ENCODE data around the gene KRTAP7-1. TPM values are rescaled to one million over a fixed set of nuclear protein-coding genes. Genes with fewer than 3 reads are reported as not detected.

The KRTAP7-1 gene
- total and polyA plus RNA-seq, 2 of the 8 experiments (the other 6 are each of a cell fraction or from before 2014, with no cell fraction given): not detected

DNA sequence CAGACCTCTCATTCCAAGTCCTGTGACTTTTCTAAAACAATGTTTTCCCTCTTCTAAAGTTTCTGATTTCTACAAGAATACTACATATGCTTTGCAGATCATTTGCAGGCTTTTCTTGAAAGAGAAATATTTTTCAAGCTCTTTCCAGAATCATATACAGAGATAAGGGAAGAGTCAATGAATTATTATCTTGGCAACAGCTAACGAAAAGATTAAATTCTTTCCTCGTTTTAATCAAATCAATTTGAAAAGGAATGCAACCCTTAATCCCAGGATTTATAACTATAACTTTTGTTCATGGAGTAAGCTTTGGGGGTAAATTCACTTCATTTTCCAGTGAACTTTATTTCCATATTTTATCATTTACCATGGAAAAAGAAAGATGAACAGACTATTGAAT, 45.0 kb upstream of the KRTAP7-1 start:
- Histone ChIP-seq H2BK120ac (replicated peaks; ENCODE audit: low read depth, low read length) (no peak overlapping the region), H2BK15ac (ENCODE audit: low read length) (no peak overlapping the region), H3K79me2 (ENCODE audit: control insufficient read depth in 1 of 2, insufficient read depth in 2 of 2, low read length in 2 of 2) (no peaks in the 10 kb centered on the region), H2BK5ac (ENCODE audit: low read depth, low read length) (no peak overlapping the region), H4K91ac (replicated peaks; ENCODE audit: insufficient read length, low read length) (no peak overlapping the region), H3K23me2 (ENCODE audit: low read depth, low read length) (no peaks in the 10 kb centered on the region), H3K14ac (ENCODE audit: insufficient read length) (no peak overlapping the region), H3K36me3 (ENCODE audit: control insufficient read depth in 2 of 4, insufficient read depth in 4 of 4, low read length in 3 of 4) (no peaks in the 10 kb centered on the region), H3K27ac (ENCODE audit: low read depth, low read length) (no peak overlapping the region), H2BK20ac (ENCODE audit: low read length) (no peak overlapping the region), H3K23ac (ENCODE audit: insufficient read length) (no peak overlapping the region), H3K56ac (replicated peaks; ENCODE audit: insufficient read length, low read depth, low read length) (no peak overlapping the region), H3K9ac (replicated peaks in 1 of 4; ENCODE audit: extremely low read depth in 1 of 4, low read depth in 3 of 4, low read length in 3 of 4) (no peak overlapping the region), H3K4me2 (ENCODE audit: insufficient read depth in 1 of 2, low read depth in 2 of 2, low read length in 2 of 2) (no peak overlapping the region), H3K4me1 (replicated peaks in 1 of 4; ENCODE audit: control insufficient read depth in 3 of 4, insufficient read depth in 4 of 4, low read length in 3 of 4) (no peaks in the 10 kb centered on the region), H4K5ac (ENCODE audit: insufficient read length, low read depth, low read length) (no peak overlapping the region), H3K79me1 (ENCODE audit: low read depth, low read length) (no peaks in the 10 kb centered on the region), H3K18ac (ENCODE audit: extremely low read depth, low read length) (no peak overlapping the region), H2BK12ac (ENCODE audit: low read depth, low read length) (no peak overlapping the region), H2AK5ac (ENCODE audit: low read depth, low read length) (no peak overlapping the region), H4K20me1 (replicated peaks in 1 of 2; ENCODE audit: control insufficient read depth in 1 of 2, insufficient read depth in 2 of 2, low read length in 2 of 2) (no peaks in the 10 kb centered on the region), H3K4ac (replicated peaks; ENCODE audit: insufficient read length, low read depth, low read length) (no peak overlapping the region), H3K4me3 (ENCODE audit: extremely low read depth in 1 of 4, insufficient read depth in 2 of 4, low read depth in 3 of 4, low read length in 4 of 4) (no peak overlapping the region), H2AFZ (ENCODE audit: low read length) (no peak overlapping the region), H4K8ac (ENCODE audit: extremely low read depth, insufficient read depth, low read length) (no peak overlapping the region), H3K27me3 (replicated peaks in 1 of 4; ENCODE audit: control insufficient read depth in 3 of 4, extremely low read depth in 1 of 4, insufficient read depth in 3 of 4, low read length in 3 of 4) (no peaks in the 10 kb centered on the region), H3K9me3 (ENCODE audit: insufficient read depth in 2 of 2, low read depth in 1 of 2, low read length in 1 of 2) (no peaks in the 10 kb centered on the region)
- POLR2A ChIA-PET (ENCODE audit: partially characterized antibody): no interaction called here
- DNase-seq (ENCODE audit: low read depth in 1 of 2, low spot score in 2 of 2): no peak
- WGBS, 2 experiments (ENCODE audit: extremely low coverage in 1 of 2, insufficient coverage in 1 of 2, insufficient read length in 1 of 2, insufficient replicate concordance in 2 of 2, low coverage in 1 of 2, low lambda C conversion rate in 2 of 2, missing lambda C conversion rate in 1 of 2): 92% methylated on average over 2 of the region's 2 CpGs; no CpG with 5 or more reads in 1 of the 2 experiments
- CTCF ChIA-PET (ENCODE audit: partially characterized antibody): interaction anchor here (1.0 kb wide), 1 partner anchor 202 kb away, joined by 4 read pairs; no protein-coding TSS in a partner anchor
- no peak for TF ChIP-seq EGR1 (IDR thresholded peaks at IDR 0.05; ENCODE audit: borderline replicate concordance, low read depth, low read length)
- TF ChIP-seq, protein P1, sequence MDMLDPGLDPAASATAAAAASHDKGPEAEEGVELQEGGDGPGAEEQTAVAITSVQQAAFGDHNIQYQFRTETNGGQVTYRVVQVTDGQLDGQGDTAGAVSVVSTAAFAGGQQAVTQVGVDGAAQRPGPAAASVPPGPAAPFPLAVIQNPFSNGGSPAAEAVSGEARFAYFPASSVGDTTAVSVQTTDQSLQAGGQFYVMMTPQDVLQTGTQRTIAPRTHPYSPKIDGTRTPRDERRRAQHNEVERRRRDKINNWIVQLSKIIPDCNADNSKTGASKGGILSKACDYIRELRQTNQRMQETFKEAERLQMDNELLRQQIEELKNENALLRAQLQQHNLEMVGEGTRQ (IDR thresholded peaks at IDR 0.05; ENCODE audit: low read length): no peak
- TF ChIP-seq SIRT6 (IDR thresholded peaks at IDR 0.05; ENCODE audit: low read length): no peak
- TF ChIP-seq RNF2 (IDR thresholded peaks at IDR 0.05; ENCODE audit: borderline replicate concordance, low read depth, low read length, missing control alignments, poor library complexity, severe bottlenecking): no peak
- no peak for TF ChIP-seq KDM1A (IDR thresholded peaks at IDR 0.05; ENCODE audit: borderline replicate concordance, low read length)
- no peak for TF ChIP-seq NRF1 (IDR thresholded peaks at IDR 0.05; ENCODE audit: low read depth, low read length)
- no peak for TF ChIP-seq CBX8 (IDR thresholded peaks at IDR 0.05; ENCODE audit: borderline replicate concordance, low read depth, low read length)
- TF ChIP-seq HDAC2 (IDR thresholded peaks at IDR 0.05; ENCODE audit: borderline replicate concordance in 1 of 2, low read depth in 2 of 2, low read length in 2 of 2): no peak
- TF ChIP-seq SP1 (IDR thresholded peaks at IDR 0.05; ENCODE audit: low read depth, low read length): no peak
- TF ChIP-seq CTBP2 (IDR thresholded peaks at IDR 0.05; ENCODE audit: borderline replicate concordance, insufficient read depth, insufficient read length, low read length): no peak
- TF ChIP-seq RAD21 (IDR thresholded peaks at IDR 0.05 in 1 of 2, conservative IDR thresholded peaks at IDR 0.05 in 1 of 2; ENCODE audit: low read depth in 2 of 2, low read length in 2 of 2): no peak
- FAIRE-seq: no peak
